Measurements from ENCODE around the gene ANKMY1.

ANKMY1 gene

GRCh38 chr2:240447934-240448333 lies 109.9 kb downstream of the ANKMY1 start:
- DNase-seq (ENCODE audit: low spot score) = no peak

- DNase-seq (ENCODE audit: low spot score) = no peak
Observed at GRCh38 chr2:240447331-240447730, 110.5 kb downstream of the ANKMY1 start.

GRCh38 chr2:240446664-240447175 lies 111.1 kb downstream of the ANKMY1 start:
- DNase-seq (ENCODE audit: low spot score) = no peak

GRCh38 chr2:240445961-240446663 lies 111.7 kb downstream of the ANKMY1 start:
- DNase-seq (ENCODE audit: low spot score) = no peak

- DNase-seq (ENCODE audit: low spot score) = no peak
Observed at GRCh38 chr2:240444464-240444863, 113.3 kb downstream of the ANKMY1 start.

- no peak for DNase-seq (ENCODE audit: low spot score)
Observed at GRCh38 chr2:240443891-240444301, 113.9 kb downstream of the ANKMY1 start.

- DNase-seq (ENCODE audit: low spot score) = no peak
Observed at GRCh38 chr2:240442891-240443715, 114.7 kb downstream of the ANKMY1 start.

- no peak for DNase-seq (ENCODE audit: low spot score)
Observed at GRCh38 chr2:240441993-240442411, 115.8 kb downstream of the ANKMY1 start.

GRCh38 chr2:240441326-240441992 lies 116.3 kb downstream of the ANKMY1 start:
- no peak for DNase-seq (ENCODE audit: low spot score)

GRCh38 chr2:240440704-240441320 lies 117.0 kb downstream of the ANKMY1 start:
- DNase-seq (ENCODE audit: low spot score) = no peak

- no peak for DNase-seq (ENCODE audit: low spot score)
Observed at GRCh38 chr2:240440251-240440650, 117.5 kb downstream of the ANKMY1 start.

GRCh38 chr2:240439698-240440151 lies 118.1 kb downstream of the ANKMY1 start:
- DNase-seq (ENCODE audit: low spot score) = no peak

- DNase-seq (ENCODE audit: low spot score) = no peak
Observed at GRCh38 chr2:240438810-240439697, 118.7 kb downstream of the ANKMY1 start.

- DNase-seq (ENCODE audit: low spot score) = peak; percentile 58
Observed at GRCh38 chr2:240437861-240438809, 119.7 kb downstream of the ANKMY1 start.

- DNase-seq (ENCODE audit: low spot score) = no peak
Observed at GRCh38 chr2:240437551-240437860, 120.3 kb downstream of the ANKMY1 start.

GRCh38 chr2:240436683-240437550 lies 120.9 kb downstream of the ANKMY1 start:
- no peak for DNase-seq (ENCODE audit: low spot score)

GRCh38 chr2:240435948-240436682 lies 121.7 kb downstream of the ANKMY1 start:
- DNase-seq (ENCODE audit: low spot score) = no peak

- peak; percentile 56 for DNase-seq (ENCODE audit: low spot score)
Observed at GRCh38 chr2:240435457-240435947, 122.3 kb downstream of the ANKMY1 start, which contains the start of gene GPC1. Gene GPC1, plus strand, starts transcription at chr2:240435663. Its CDS starts 256 bp downstream, at chr2:240435919.

Data from COLO829 (cell line).